Measurements from ENCODE around the gene CHCHD6. TPM values are rescaled to one million over a fixed set of nuclear protein-coding genes. Genes with fewer than 3 reads are reported as not detected.

CHCHD6 gene
- total and polyA plus RNA-seq, 2 donors (not counting 3 experiments of a cell fraction or from before 2014, with no cell fraction given): 8.4 to 10.1 TPM

GRCh38 chr3:126983276-126983652 lies 279.2 kb downstream of the CHCHD6 start:
- Histone ChIP-seq H3K9ac (replicated peaks; ENCODE audit: extremely low read depth, insufficient read depth, low read length) (no peak overlapping the region), H4K20me1 (replicated peaks; ENCODE audit: control insufficient read depth, extremely low read depth, insufficient read depth, low read length) (no peaks in the 10 kb centered on the region), H2AFZ (ENCODE audit: low read depth, low read length) (peak overlapping the region; percentile 30), H3K4me2 (ENCODE audit: insufficient read depth, low read length) (no peak overlapping the region), H3K9me1 (replicated peaks; ENCODE audit: control insufficient read depth, extremely low read depth, insufficient read depth, low read length) (no peaks in the 10 kb centered on the region), H3K36me3 (ENCODE audit: control insufficient read depth in 2 of 2, extremely low read depth in 1 of 2, insufficient read depth in 2 of 2, low read length in 2 of 2) (no peaks in the 10 kb centered on the region), H3K4me3 (replicated peaks in 1 of 3; ENCODE audit: insufficient read depth in 1 of 3, low read depth in 1 of 3, low read length in 3 of 3) (peak overlapping the region in 2 of 3 experiments; percentile 51), H3K4me1 (ENCODE audit: control insufficient read depth, extremely low read depth, insufficient read depth, low read length) (peaks cover 13% of the 10 kb centered on the region), H3K79me2 (ENCODE audit: control insufficient read depth, insufficient read depth, low read length) (no peaks in the 10 kb centered on the region), H3K9me3 (replicated peaks; ENCODE audit: control insufficient read depth, insufficient read depth, low read length) (no peaks in the 10 kb centered on the region), H3K27me3 (ENCODE audit: control insufficient read depth in 2 of 2, insufficient read depth in 2 of 2, low read length in 2 of 2) (peaks cover 3 to 24% of the 10 kb centered on the region in 2 experiments), H3K27ac (ENCODE audit: insufficient read depth, low read depth, low read length) (no peak overlapping the region)
- ChIA-PET CTCF (interaction anchor here (1.0 to 3.2 kb wide), 5 partner anchors 13 to 230 kb away, joined by 3 to 9 read pairs (median 5); no protein-coding TSS in a partner anchor), POLR2A (no interaction called here)
- intact Hi-C loops (cut with micrococcal nuclease): no loop called here
- no TSS peak for BruUV-seq (replicated peaks)
- FAIRE-seq (no peak), DNase-seq (ENCODE audit: low read depth, low spot score) (no peak)
- dilution Hi-C loops (cut with MboI; ENCODE audit: extremely low pct_ligation_motif_present, low sequenced_read_pairs): no loop called here
- TF ChIP-seq FOS (IDR thresholded peaks at IDR 0.05; ENCODE audit: borderline replicate concordance, insufficient read depth, low read length): no peak

DNA sequence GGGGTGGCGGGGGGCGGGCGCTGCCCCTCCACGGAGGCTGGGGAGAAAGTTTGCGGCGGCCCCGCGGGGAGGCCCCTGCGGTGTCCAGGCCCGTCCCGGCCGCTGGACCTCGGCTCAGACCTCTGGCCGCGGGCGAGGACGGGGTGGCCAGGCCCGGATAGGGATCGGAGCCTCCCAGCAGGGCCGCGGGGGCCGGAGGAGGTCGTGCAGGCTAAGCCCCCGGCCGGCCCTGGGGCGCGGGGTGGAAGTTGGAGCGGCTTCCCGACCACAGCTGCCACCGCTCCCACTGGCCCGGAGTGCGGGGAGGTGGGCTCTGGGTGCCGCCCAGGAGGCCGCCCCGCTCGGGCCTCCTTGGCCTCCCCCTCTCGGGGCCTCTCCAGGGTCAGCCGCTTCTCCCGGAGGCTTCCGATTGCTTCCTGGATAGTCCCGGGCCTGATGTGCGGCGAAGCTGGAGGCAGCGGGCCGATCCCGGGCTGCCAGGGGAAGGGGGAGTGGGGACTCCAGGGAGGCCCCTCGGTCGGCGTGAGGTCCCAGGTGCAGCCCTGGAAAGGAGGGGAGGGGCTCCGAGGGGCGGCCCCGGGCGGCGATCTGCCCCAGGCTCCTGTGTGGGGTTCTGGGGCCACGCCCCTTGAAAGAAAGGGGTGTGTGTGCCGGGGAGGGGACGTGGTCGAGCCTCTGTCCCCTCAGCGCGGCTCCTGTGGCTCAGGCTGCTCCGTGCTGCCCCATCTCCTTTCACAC lies 279.8 kb downstream of the CHCHD6 start:
- H3K4me1 ChIP-seq (ENCODE audit: control insufficient read depth, extremely low read depth, insufficient read depth, low read length): peaks cover 13% of the 10 kb centered on the region
- FAIRE-seq (peak; percentile 31), DNase-seq (ENCODE audit: low read depth, low spot score) (no peak)
- no peaks in the 10 kb centered on the region for H3K9me1 ChIP-seq (replicated peaks; ENCODE audit: control insufficient read depth, extremely low read depth, insufficient read depth, low read length)
- no peak for TF ChIP-seq JUN (IDR thresholded peaks at IDR 0.05; ENCODE audit: borderline replicate concordance, insufficient read depth, insufficient read length, low read depth)
- TF ChIP-seq POLR2A (IDR thresholded peaks at IDR 0.05; ENCODE audit: low read depth, low read length): no peak
- TF ChIP-seq CTCF (IDR thresholded peaks at IDR 0.05; ENCODE audit: extremely low read depth in 1 of 2, insufficient read depth in 1 of 2, low read depth in 1 of 2, low read length in 2 of 2): no peak
- no peak for TF ChIP-seq GATA2 (IDR thresholded peaks at IDR 0.05; ENCODE audit: insufficient read depth, insufficient read length, low read depth, low read length)
- intact Hi-C loops (cut with micrococcal nuclease) (no loop called here), dilution Hi-C loops (cut with MboI; ENCODE audit: extremely low pct_ligation_motif_present, low sequenced_read_pairs) (no loop called here)
- no peaks in the 10 kb centered on the region for H3K79me2 ChIP-seq (ENCODE audit: control insufficient read depth, insufficient read depth, low read length)
- H3K27ac ChIP-seq (ENCODE audit: insufficient read depth, low read depth, low read length): no peak overlapping the region
- H3K36me3 ChIP-seq (ENCODE audit: control insufficient read depth in 2 of 2, extremely low read depth in 1 of 2, insufficient read depth in 2 of 2, low read length in 2 of 2): no peaks in the 10 kb centered on the region
- peaks cover 3 to 21% of the 10 kb centered on the region in 2 experiments for H3K27me3 ChIP-seq (ENCODE audit: control insufficient read depth in 2 of 2, insufficient read depth in 2 of 2, low read length in 2 of 2)
- CTCF ChIA-PET: interaction anchor here (1.0 to 3.2 kb wide), 5 partner anchors 13 to 230 kb away, joined by 3 to 9 read pairs (median 5); no protein-coding TSS in a partner anchor
- POLR2A ChIA-PET: no interaction called here
- peak overlapping the region; percentile 34 to 51 (median 51) for H3K4me3 ChIP-seq (replicated peaks in 1 of 3; ENCODE audit: insufficient read depth in 1 of 3, low read depth in 1 of 3, low read length in 3 of 3)
- no peaks in the 10 kb centered on the region for H3K9me3 ChIP-seq (replicated peaks; ENCODE audit: control insufficient read depth, insufficient read depth, low read length)
- BruUV-seq (replicated peaks): no TSS peak
- H4K20me1 ChIP-seq (replicated peaks; ENCODE audit: control insufficient read depth, extremely low read depth, insufficient read depth, low read length): no peaks in the 10 kb centered on the region
- peak overlapping the region; percentile 30 for H2AFZ ChIP-seq (ENCODE audit: low read depth, low read length)
- peak overlapping the region; percentile 62 for H3K4me2 ChIP-seq (ENCODE audit: insufficient read depth, low read length)
- H3K9ac ChIP-seq (replicated peaks; ENCODE audit: extremely low read depth, insufficient read depth, low read length): peak overlapping the region; percentile 15

All from endothelial cell of umbilical vein (primary cell).